Thyroid gland (tissue), 4 donors: ENCODE measurements around the gene OPTN.

Experiments used
- POLR2A ChIP-seq, 2 donors: fragments of 450-650 bp; IDR thresholded peaks; one replicate each; pipeline ENCODE4 v1.6.1; 2017; ENCODE audit warnings: antibody characterized with exemption in 2 of 2, mild to moderate bottlenecking in 2 of 2, moderate library complexity in 1 of 2
- TF ChIP-seq, protein P1 (sequence below), 6 experiments: fragments of 200-600 bp in 3 of 6; fragments of 450-650 bp in 3 of 6; sonication (generic) in 3 of 6; IDR thresholded peaks; one replicate each; pipeline ENCODE4 v1.5.1; 2016 to 2019; ENCODE audit warnings: antibody characterized with exemption in 6 of 6, mild to moderate bottlenecking in 2 of 6, inconsistent platforms in 1 of 6, moderate library complexity in 1 of 6

DNA sequence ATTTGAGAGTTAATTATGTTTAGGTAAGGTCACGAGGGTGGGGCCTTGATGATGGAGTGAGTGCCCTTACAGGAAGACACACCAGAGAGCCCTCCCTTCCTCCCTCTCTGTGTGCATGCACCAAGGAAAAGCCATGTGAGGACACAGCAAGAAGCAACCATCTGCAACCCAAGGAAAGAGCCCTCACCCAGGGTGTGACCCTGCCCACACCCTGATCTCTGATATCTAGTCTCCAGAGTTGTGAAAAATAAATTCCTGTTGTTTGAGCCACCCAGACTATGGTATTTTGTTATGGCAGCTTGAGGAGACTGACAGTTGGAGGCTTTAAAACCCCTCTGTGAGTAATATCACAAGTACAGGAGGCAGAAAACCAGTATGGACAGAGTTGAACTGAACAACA lies 46.4 kb downstream of the OPTN start:
- no peak for TF ChIP-seq POLR2A (IDR thresholded peaks at IDR 0.05)
- TF ChIP-seq, protein P1, sequence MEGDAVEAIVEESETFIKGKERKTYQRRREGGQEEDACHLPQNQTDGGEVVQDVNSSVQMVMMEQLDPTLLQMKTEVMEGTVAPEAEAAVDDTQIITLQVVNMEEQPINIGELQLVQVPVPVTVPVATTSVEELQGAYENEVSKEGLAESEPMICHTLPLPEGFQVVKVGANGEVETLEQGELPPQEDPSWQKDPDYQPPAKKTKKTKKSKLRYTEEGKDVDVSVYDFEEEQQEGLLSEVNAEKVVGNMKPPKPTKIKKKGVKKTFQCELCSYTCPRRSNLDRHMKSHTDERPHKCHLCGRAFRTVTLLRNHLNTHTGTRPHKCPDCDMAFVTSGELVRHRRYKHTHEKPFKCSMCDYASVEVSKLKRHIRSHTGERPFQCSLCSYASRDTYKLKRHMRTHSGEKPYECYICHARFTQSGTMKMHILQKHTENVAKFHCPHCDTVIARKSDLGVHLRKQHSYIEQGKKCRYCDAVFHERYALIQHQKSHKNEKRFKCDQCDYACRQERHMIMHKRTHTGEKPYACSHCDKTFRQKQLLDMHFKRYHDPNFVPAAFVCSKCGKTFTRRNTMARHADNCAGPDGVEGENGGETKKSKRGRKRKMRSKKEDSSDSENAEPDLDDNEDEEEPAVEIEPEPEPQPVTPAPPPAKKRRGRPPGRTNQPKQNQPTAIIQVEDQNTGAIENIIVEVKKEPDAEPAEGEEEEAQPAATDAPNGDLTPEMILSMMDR (IDR thresholded peaks at IDR 0.05) = no peak
